ENCODE results near the gene COL5A1.

DNA sequence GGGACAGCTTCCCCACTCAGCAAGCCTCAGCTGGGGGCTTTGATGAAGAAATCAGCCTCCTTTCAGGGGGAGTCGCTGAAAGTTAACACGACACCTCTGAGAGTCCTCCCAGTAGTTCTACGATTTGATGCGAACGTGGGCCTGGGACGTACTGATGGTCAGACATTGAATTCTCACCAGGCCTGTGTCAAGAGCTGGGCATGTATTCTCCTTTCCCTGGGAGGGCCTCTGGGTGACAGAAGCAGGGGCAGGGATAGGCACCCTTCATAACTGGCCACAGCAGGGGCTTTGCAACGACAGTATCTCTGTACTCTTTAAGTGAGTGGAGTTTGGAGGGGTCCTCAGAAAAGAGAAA is 15.6 kb upstream of the COL5A1 start:
- TF ChIP-seq, protein P1, sequence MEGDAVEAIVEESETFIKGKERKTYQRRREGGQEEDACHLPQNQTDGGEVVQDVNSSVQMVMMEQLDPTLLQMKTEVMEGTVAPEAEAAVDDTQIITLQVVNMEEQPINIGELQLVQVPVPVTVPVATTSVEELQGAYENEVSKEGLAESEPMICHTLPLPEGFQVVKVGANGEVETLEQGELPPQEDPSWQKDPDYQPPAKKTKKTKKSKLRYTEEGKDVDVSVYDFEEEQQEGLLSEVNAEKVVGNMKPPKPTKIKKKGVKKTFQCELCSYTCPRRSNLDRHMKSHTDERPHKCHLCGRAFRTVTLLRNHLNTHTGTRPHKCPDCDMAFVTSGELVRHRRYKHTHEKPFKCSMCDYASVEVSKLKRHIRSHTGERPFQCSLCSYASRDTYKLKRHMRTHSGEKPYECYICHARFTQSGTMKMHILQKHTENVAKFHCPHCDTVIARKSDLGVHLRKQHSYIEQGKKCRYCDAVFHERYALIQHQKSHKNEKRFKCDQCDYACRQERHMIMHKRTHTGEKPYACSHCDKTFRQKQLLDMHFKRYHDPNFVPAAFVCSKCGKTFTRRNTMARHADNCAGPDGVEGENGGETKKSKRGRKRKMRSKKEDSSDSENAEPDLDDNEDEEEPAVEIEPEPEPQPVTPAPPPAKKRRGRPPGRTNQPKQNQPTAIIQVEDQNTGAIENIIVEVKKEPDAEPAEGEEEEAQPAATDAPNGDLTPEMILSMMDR (IDR thresholded peaks at IDR 0.05): no peak
- TF ChIP-seq POLR2A (IDR thresholded peaks at IDR 0.05) (no peak), EP300 (IDR thresholded peaks at IDR 0.05) (no peak)

All from tibial nerve (tissue), 4 donors.